ES-I3 (cell line): Measurements from ENCODE around the gene CITED4.

Experiments
- H3K36me3 ChIP-seq: 2 replicates; pipeline ENCODE4 v1.6.1; 2013; ENCODE audit warnings: mild to moderate bottlenecking, low read length, control low read depth, moderate library complexity; ENCODE audit not compliant: insufficient read depth
- H3K4me1 ChIP-seq: 2 replicates; pipeline ENCODE4 v1.6.1; 2013; ENCODE audit warnings: mild to moderate bottlenecking, control low read depth, low read length; ENCODE audit not compliant: insufficient read depth
- H3K9ac ChIP-seq: 2 replicates; pipeline ENCODE4 v1.6.1; 2013; ENCODE audit warnings: low read depth, mild to moderate bottlenecking, low read length, moderate library complexity
- H3K9me3 ChIP-seq: 2 replicates; pipeline ENCODE4 v1.6.1; 2013; ENCODE audit warnings: mild to moderate bottlenecking, low read length, moderate library complexity; ENCODE audit not compliant: control insufficient read depth, insufficient read depth

CITED4 gene

GRCh38 chr1:40853885-40854170 is 8.3 kb downstream of the CITED4 start:
- no peak overlapping the region for H3K9ac ChIP-seq

GRCh38 chr1:40853113-40853884 is 8.9 kb downstream of the CITED4 start:
- H3K4me1 ChIP-seq = peaks cover 4% of the 10 kb centered on the region; the same call in 1 of the 2 replicates
- H3K9me3 ChIP-seq = no peaks in the 10 kb centered on the region; the same call in 1 of the 2 replicates
- no peaks in the 10 kb centered on the region for H3K36me3 ChIP-seq
- H3K9ac ChIP-seq = no peak overlapping the region

More at GRCh38 chr1:40853885-40854170, 8.3 kb downstream of the CITED4 start:
- H3K36me3 ChIP-seq = no peaks in the 10 kb centered on the region
- H3K4me1 ChIP-seq = peaks cover 4% of the 10 kb centered on the region; the same call in 1 of the 2 replicates
- H3K9me3 ChIP-seq = no peaks in the 10 kb centered on the region; the same call in 1 of the 2 replicates

GRCh38 chr1:40851643-40852042 is 10.5 kb downstream of the CITED4 start:
- Histone ChIP-seq H3K36me3 (no peaks in the 10 kb centered on the region), H3K9me3 (no peaks in the 10 kb centered on the region; the same call in 1 of the 2 replicates), H3K4me1 (peaks cover 4% of the 10 kb centered on the region; the same call in 1 of the 2 replicates), H3K9ac (no peak overlapping the region)

GRCh38 chr1:40849801-40850592 is 12.2 kb downstream of the CITED4 start:
- Histone ChIP-seq H3K36me3 (no peaks in the 10 kb centered on the region), H3K9me3 (no peaks in the 10 kb centered on the region), H3K4me1 (peaks cover 4% of the 10 kb centered on the region; the same call in 1 of the 2 replicates), H3K9ac (no peak overlapping the region)

GRCh38 chr1:40848530-40849189 is 13.5 kb downstream of the CITED4 start:
- H3K36me3 ChIP-seq = no peaks in the 10 kb centered on the region
- H3K4me1 ChIP-seq = peaks cover 4% of the 10 kb centered on the region; the same call in 1 of the 2 replicates
- no peak overlapping the region for H3K9ac ChIP-seq
- H3K9me3 ChIP-seq = no peaks in the 10 kb centered on the region

GRCh38 chr1:40847023-40847745 is 15.0 kb downstream of the CITED4 start:
- Histone ChIP-seq H3K9me3 (no peaks in the 10 kb centered on the region), H3K4me1 (no peaks in the 10 kb centered on the region), H3K36me3 (no peaks in the 10 kb centered on the region), H3K9ac (no peak overlapping the region)

GRCh38 chr1:40845895-40846294 is 16.3 kb downstream of the CITED4 start:
- no peaks in the 10 kb centered on the region for H3K4me1 ChIP-seq
- H3K9ac ChIP-seq = no peak overlapping the region
- no peaks in the 10 kb centered on the region for H3K36me3 ChIP-seq
- no peaks in the 10 kb centered on the region for H3K9me3 ChIP-seq

GRCh38 chr1:40844887-40845878 is 17.0 kb downstream of the CITED4 start:
- Histone ChIP-seq H3K9me3 (no peaks in the 10 kb centered on the region), H3K9ac (no peak overlapping the region), H3K4me1 (no peaks in the 10 kb centered on the region), H3K36me3 (no peaks in the 10 kb centered on the region)

GRCh38 chr1:40844079-40844478 is 18.1 kb downstream of the CITED4 start:
- Histone ChIP-seq H3K9ac (no peak overlapping the region), H3K4me1 (no peaks in the 10 kb centered on the region), H3K36me3 (no peaks in the 10 kb centered on the region), H3K9me3 (no peaks in the 10 kb centered on the region)

GRCh38 chr1:40842691-40843090 is 19.5 kb downstream of the CITED4 start:
- H3K9me3 ChIP-seq = no peaks in the 10 kb centered on the region
- H3K4me1 ChIP-seq = no peaks in the 10 kb centered on the region
- no peaks in the 10 kb centered on the region for H3K36me3 ChIP-seq
- H3K9ac ChIP-seq = no peak overlapping the region

GRCh38 chr1:40842207-40842606 is 20.0 kb downstream of the CITED4 start:
- no peak overlapping the region for H3K9ac ChIP-seq
- no peaks in the 10 kb centered on the region for H3K4me1 ChIP-seq
- no peaks in the 10 kb centered on the region for H3K9me3 ChIP-seq
- H3K36me3 ChIP-seq = no peaks in the 10 kb centered on the region

- H3K4me1 ChIP-seq = no peaks in the 10 kb centered on the region
- H3K9me3 ChIP-seq = no peaks in the 10 kb centered on the region
- H3K9ac ChIP-seq = no peak overlapping the region
- no peaks in the 10 kb centered on the region for H3K36me3 ChIP-seq
Measured at GRCh38 chr1:40841602-40842001, 20.6 kb downstream of the CITED4 start.
